Esophagus muscularis mucosa (tissue), 4 donors: ENCODE measurements around the gene PRR9. TPM values are rescaled to one million over a fixed set of nuclear protein-coding genes. Genes with fewer than 3 reads are reported as not detected.

Source experiments
- DNase-seq: peaks from one replicate; pipeline ENCODE4 v3.0.0-alpha.2; 2017; ENCODE audit errors: extremely low spot score
- H3K27ac ChIP-seq, 4 donors: fragments of 200-600 bp; sonication (generic); replicated peaks in 1 of 4; 1 replicate in 3 of 4; 2 replicates in 1 of 4; pipeline ENCODE4 v1.5.1; 2016 to 2019; ENCODE audit warnings: mild to moderate bottlenecking in 1 of 4
- H3K27me3 ChIP-seq, 4 donors: fragments of 200-600 bp; sonication (generic); one replicate each; pipeline versions ENCODE4 v1.5.1 to v1.6.0; 2016 to 2019
- H3K36me3 ChIP-seq, 4 donors: fragments of 200-600 bp; sonication (generic); one replicate each; pipeline ENCODE4 v1.5.1; 2016 to 2019
- H3K4me1 ChIP-seq, 4 donors: fragments of 200-600 bp; sonication (generic); one replicate each; pipeline ENCODE4 v1.5.1; 2016 to 2019
- H3K4me3 ChIP-seq, 4 donors: fragments of 200-600 bp; sonication (generic); 1 replicate in 2 of 4; 2 replicates in 2 of 4; pipeline ENCODE4 v1.5.1; 2016 to 2019; ENCODE audit warnings: mild to moderate bottlenecking in 4 of 4, moderate library complexity in 1 of 4
- H3K9me3 ChIP-seq, 4 donors: fragments of 200-600 bp; sonication (generic); 1 replicate in 3 of 4; 2 replicates in 1 of 4; pipeline ENCODE4 v1.5.1; 2016 to 2019
- EP300 ChIP-seq: sonication (generic); formaldehyde crosslinking; IDR thresholded peaks from one replicate; pipeline ENCODE4 v1.6.1; 2017; ENCODE audit warnings: antibody characterized with exemption
- POLR2A ChIP-seq: fragments of 450-650 bp; IDR thresholded peaks from one replicate; pipeline ENCODE4 v1.6.1; 2017; ENCODE audit warnings: antibody characterized with exemption, moderate library complexity, mild to moderate bottlenecking, low read depth
- POLR2AphosphoS5 ChIP-seq, 2 donors: sonication (generic); formaldehyde crosslinking; IDR thresholded peaks; one replicate each; pipeline ENCODE4 v1.6.1; 2017; ENCODE audit warnings: antibody characterized with exemption in 2 of 2
- WGBS: methylation state at CpG from one replicate; pipeline ENCODE4 v1.1.5; 2018; 5-methylcytosine and 5-hydroxymethylcytosine counted together
- intact Hi-C: fragments of 100-400 bp; cut with DNase I; formaldehyde crosslinking; loops from one replicate; pipeline ENCODE4 v1.15.1; 2023
- total RNA-seq, 4 donors: library from RNA; depleted of rRNA; stranded (reverse); fragments of >200 nt; gene quantifications; one replicate each; pipeline versions ENCODE4 v1.1.0 to v1.2.1, GENCODE V29; 2016
- TF ChIP-seq, protein P1 (sequence below), 3 experiments: fragments of 200-600 bp in 2 of 3; fragments of 450-650 bp in 1 of 3; sonication (generic) in 2 of 3; IDR thresholded peaks; one replicate each; pipeline ENCODE4 v1.5.1; 2017 to 2019; ENCODE audit warnings: antibody characterized with exemption in 3 of 3, mild to moderate bottlenecking in 2 of 3, moderate library complexity in 1 of 3

Gene PRR9
- total RNA-seq, 4 donors from 2014 or later: 1.2 TPM; not detected in 3

- intact Hi-C loops: no loop called here
- H3K27me3 ChIP-seq: peaks cover 0 to 7% (median 0%) of the 10 kb centered on the region in 4 donors
- H3K36me3 ChIP-seq: no peaks in the 10 kb centered on the region
- 81% methylated on average over 1 of the region's 1 CpG for whole genome bisulfite sequencing
- H3K27ac ChIP-seq: no peak overlapping the region
- no peaks in the 10 kb centered on the region for H3K9me3 ChIP-seq
- no peak overlapping the region for H3K4me3 ChIP-seq
- H3K4me1 ChIP-seq: no peaks in the 10 kb centered on the region
- DNase-seq: no peak
- TF ChIP-seq EP300: no peak
- TF ChIP-seq POLR2AphosphoS5 (IDR thresholded peaks at IDR 0.05): no peak
- TF ChIP-seq, protein P1, sequence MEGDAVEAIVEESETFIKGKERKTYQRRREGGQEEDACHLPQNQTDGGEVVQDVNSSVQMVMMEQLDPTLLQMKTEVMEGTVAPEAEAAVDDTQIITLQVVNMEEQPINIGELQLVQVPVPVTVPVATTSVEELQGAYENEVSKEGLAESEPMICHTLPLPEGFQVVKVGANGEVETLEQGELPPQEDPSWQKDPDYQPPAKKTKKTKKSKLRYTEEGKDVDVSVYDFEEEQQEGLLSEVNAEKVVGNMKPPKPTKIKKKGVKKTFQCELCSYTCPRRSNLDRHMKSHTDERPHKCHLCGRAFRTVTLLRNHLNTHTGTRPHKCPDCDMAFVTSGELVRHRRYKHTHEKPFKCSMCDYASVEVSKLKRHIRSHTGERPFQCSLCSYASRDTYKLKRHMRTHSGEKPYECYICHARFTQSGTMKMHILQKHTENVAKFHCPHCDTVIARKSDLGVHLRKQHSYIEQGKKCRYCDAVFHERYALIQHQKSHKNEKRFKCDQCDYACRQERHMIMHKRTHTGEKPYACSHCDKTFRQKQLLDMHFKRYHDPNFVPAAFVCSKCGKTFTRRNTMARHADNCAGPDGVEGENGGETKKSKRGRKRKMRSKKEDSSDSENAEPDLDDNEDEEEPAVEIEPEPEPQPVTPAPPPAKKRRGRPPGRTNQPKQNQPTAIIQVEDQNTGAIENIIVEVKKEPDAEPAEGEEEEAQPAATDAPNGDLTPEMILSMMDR (IDR thresholded peaks at IDR 0.05): no peak
- no peak for TF ChIP-seq POLR2A
Observed at GRCh38 chr1:153233448-153233847, 16.1 kb downstream of the PRR9 start.

- H3K27me3 ChIP-seq: no peaks in the 10 kb centered on the region
- H3K9me3 ChIP-seq: no peaks in the 10 kb centered on the region
- no peak overlapping the region for H3K27ac ChIP-seq
- whole genome bisulfite sequencing: 85% methylated on average over 2 of the region's 2 CpGs
- H3K4me1 ChIP-seq: no peaks in the 10 kb centered on the region
- no peaks in the 10 kb centered on the region for H3K36me3 ChIP-seq
- H3K4me3 ChIP-seq: no peak overlapping the region
- no peak for DNase-seq
- intact Hi-C loops: no loop called here
- TF ChIP-seq POLR2A (no peak), EP300 (no peak), POLR2AphosphoS5 (IDR thresholded peaks at IDR 0.05) (no peak)
- TF ChIP-seq, protein P1 (IDR thresholded peaks at IDR 0.05): no peak
Observed at GRCh38 chr1:153238527-153238926, 21.1 kb downstream of the PRR9 start.

GRCh38 chr1:153242160-153242559 lies 24.8 kb downstream of the PRR9 start:
- DNase-seq: no peak
- no peak overlapping the region for H3K4me3 ChIP-seq
- no peaks in the 10 kb centered on the region for H3K9me3 ChIP-seq
- H3K27me3 ChIP-seq: peaks cover 0 to 6% (median 0%) of the 10 kb centered on the region in 4 donors
- H3K4me1 ChIP-seq: no peaks in the 10 kb centered on the region
- TF ChIP-seq POLR2A (no peak), POLR2AphosphoS5 (IDR thresholded peaks at IDR 0.05) (no peak), EP300 (no peak)
- TF ChIP-seq, protein P1 (IDR thresholded peaks at IDR 0.05): no peak
- H3K27ac ChIP-seq: no peak overlapping the region
- no peaks in the 10 kb centered on the region for H3K36me3 ChIP-seq
- WGBS: 93% methylated on average over 1 of the region's 1 CpG
- intact Hi-C loops: no loop called here

GRCh38 chr1:153245466-153245865 lies 28.1 kb downstream of the PRR9 start:
- no peak for TF ChIP-seq POLR2AphosphoS5 (IDR thresholded peaks at IDR 0.05)
- no peak for TF ChIP-seq EP300
- TF ChIP-seq, protein P1 (IDR thresholded peaks at IDR 0.05): no peak
- TF ChIP-seq POLR2A: no peak
- peak; percentile 72 for DNase-seq
- Histone ChIP-seq H3K36me3 (no peaks in the 10 kb centered on the region), H3K9me3 (no peaks in the 10 kb centered on the region), H3K27me3 (peaks cover 0 to 14% (median 0%) of the 10 kb centered on the region in 4 donors), H3K4me3 (no peak overlapping the region), H3K27ac (no peak overlapping the region), H3K4me1 (peaks cover 0 to 6% (median 0%) of the 10 kb centered on the region in 4 donors)
- WGBS: 84% methylated on average over 4 of the region's 4 CpGs
- intact Hi-C loops: no loop called here

- WGBS: 81% methylated on average over 1 of the region's 1 CpG
- peak; percentile 62 for DNase-seq
- Histone ChIP-seq H3K36me3 (no peaks in the 10 kb centered on the region), H3K27me3 (peaks cover 0 to 14% (median 0%) of the 10 kb centered on the region in 4 donors), H3K9me3 (no peaks in the 10 kb centered on the region), H3K4me3 (no peak overlapping the region), H3K27ac (no peak overlapping the region), H3K4me1 (peaks cover 0 to 6% (median 0%) of the 10 kb centered on the region in 4 donors)
- TF ChIP-seq POLR2A (no peak), EP300 (no peak), POLR2AphosphoS5 (IDR thresholded peaks at IDR 0.05) (no peak)
- TF ChIP-seq, protein P1 (IDR thresholded peaks at IDR 0.05): no peak
- intact Hi-C loops: no loop called here
Observed at GRCh38 chr1:153246018-153246417, 28.6 kb downstream of the PRR9 start.
